Measurements from ENCODE around the gene GPC3. TPM values are rescaled to one million over a fixed set of nuclear protein-coding genes. Genes with fewer than 3 reads are reported as not detected.

The GPC3 gene
- total and polyA plus RNA-seq, 2 experiments from 2014 or later = 36.8 to 60.1 TPM

DNA sequence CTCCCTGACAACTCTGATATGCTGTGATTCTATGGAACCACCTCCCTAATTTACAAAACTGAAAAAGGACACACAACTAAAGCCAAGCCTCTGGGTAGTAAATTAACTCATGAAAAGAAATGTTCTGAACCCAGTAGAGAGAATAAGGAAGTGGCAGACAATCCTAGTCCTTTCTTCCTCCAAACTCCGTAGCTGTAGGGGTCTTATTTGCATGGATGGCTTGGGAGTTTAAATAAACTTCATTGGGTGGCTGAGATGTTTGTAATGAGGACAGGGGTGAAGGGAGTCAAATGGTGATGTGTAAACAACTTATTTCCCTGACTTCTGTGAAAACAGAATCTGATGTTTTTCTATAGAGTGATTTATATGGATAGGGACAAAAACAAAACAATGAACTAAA is 59.3 kb downstream of the GPC3 start:
- H3K4me1 ChIP-seq (ENCODE audit: insufficient read depth) = peaks cover 25% of the 10 kb centered on the region
- Mint-ChIP-seq H3K36me3 (ENCODE audit: low read depth) (no peaks in the 10 kb centered on the region), H3K9me3 (no peaks in the 10 kb centered on the region), H3K27me3 (ENCODE audit: insufficient read depth, low read depth, poor library complexity) (peaks cover 2% of the 10 kb centered on the region), H3K4me3 (no peak overlapping the region), H3K4me1 (peaks cover 43% of the 10 kb centered on the region), H3K27ac (peak overlapping the region; percentile 66)
- no peaks in the 10 kb centered on the region for H3K36me3 ChIP-seq (ENCODE audit: insufficient read depth)
- no peaks in the 10 kb centered on the region for H3K27me3 ChIP-seq (ENCODE audit: insufficient read depth)
- H3F3A ChIP-seq (replicated peaks; ENCODE audit: low read depth) = no peaks in the 10 kb centered on the region
- H3K9me2 ChIP-seq (ENCODE audit: insufficient read depth) = no peaks in the 10 kb centered on the region
- no peaks in the 10 kb centered on the region for H3K79me2 ChIP-seq (replicated peaks; ENCODE audit: insufficient read depth)
- peak overlapping the region; percentile 40; the same call in 1 of the 2 replicates for H3K27ac ChIP-seq (ENCODE audit: low read depth)
- H2AFZ ChIP-seq = no peak overlapping the region
- H3K4me2 ChIP-seq = peak overlapping the region; percentile 33; the same call in 1 of the 2 replicates
- 0 out of 2 replicates have a peak overlapping the region, but pooled peaks have one; percentile 27 for H3K4me3 ChIP-seq
- H4K20me1 ChIP-seq (replicated peaks; ENCODE audit: insufficient read depth) = no peaks in the 10 kb centered on the region
- no peak for TF ChIP-seq JUNB (IDR thresholded peaks at IDR 0.05; ENCODE audit: unreplicated experiment)
- no peak for TF ChIP-seq EZH2phosphoT487 (IDR thresholded peaks at IDR 0.05; ENCODE audit: unreplicated experiment)
- peak; percentile 21; the same call in 1 of the 2 replicates for TF ChIP-seq NANOG (IDR thresholded peaks at IDR 0.05; ENCODE audit: borderline replicate concordance)
- TF ChIP-seq, protein P1, sequence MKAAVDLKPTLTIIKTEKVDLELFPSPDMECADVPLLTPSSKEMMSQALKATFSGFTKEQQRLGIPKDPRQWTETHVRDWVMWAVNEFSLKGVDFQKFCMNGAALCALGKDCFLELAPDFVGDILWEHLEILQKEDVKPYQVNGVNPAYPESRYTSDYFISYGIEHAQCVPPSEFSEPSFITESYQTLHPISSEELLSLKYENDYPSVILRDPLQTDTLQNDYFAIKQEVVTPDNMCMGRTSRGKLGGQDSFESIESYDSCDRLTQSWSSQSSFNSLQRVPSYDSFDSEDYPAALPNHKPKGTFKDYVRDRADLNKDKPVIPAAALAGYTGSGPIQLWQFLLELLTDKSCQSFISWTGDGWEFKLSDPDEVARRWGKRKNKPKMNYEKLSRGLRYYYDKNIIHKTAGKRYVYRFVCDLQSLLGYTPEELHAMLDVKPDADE (IDR thresholded peaks at IDR 0.05) = no peak
- ATAC-seq (peak; percentile 57), DNase-seq (ENCODE audit: low spot score) (peak; percentile 10)

DNA sequence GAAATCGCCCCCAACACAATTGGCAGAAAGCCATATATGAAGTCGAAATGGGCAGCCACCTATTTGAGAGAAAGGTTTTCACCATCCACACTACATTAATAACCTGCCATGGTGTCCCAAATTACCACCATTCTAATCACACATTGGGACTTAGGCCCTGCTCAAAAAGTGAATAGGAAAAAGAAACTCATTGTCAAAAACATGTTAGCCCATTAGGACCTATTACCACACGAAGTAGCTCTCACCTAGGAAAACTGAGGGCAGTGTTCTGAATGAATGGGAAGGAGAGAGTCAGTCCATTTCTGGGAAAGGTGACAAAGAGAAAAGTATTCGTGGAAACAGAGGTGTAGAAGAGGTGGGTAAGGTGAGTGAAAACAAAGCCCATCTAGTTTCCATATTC is 60.8 kb downstream of the GPC3 start:
- Histone ChIP-seq H4K20me1 (replicated peaks; ENCODE audit: insufficient read depth) (no peaks in the 10 kb centered on the region), H3K79me2 (replicated peaks; ENCODE audit: insufficient read depth) (no peaks in the 10 kb centered on the region), H3K27ac (ENCODE audit: low read depth) (no peak overlapping the region), H3K36me3 (ENCODE audit: insufficient read depth) (no peaks in the 10 kb centered on the region), H3K4me2 (no peak overlapping the region), H3K4me3 (no peak overlapping the region), H3K9me2 (ENCODE audit: insufficient read depth) (no peaks in the 10 kb centered on the region), H3F3A (replicated peaks; ENCODE audit: low read depth) (no peaks in the 10 kb centered on the region), H2AFZ (no peak overlapping the region), H3K27me3 (ENCODE audit: insufficient read depth) (no peaks in the 10 kb centered on the region), H3K4me1 (ENCODE audit: insufficient read depth) (peaks cover 27% of the 10 kb centered on the region)
- Mint-ChIP-seq H3K27ac (no peak overlapping the region), H3K9me3 (no peaks in the 10 kb centered on the region), H3K4me1 (peaks cover 47% of the 10 kb centered on the region), H3K4me3 (no peak overlapping the region), H3K36me3 (ENCODE audit: low read depth) (no peaks in the 10 kb centered on the region), H3K27me3 (ENCODE audit: insufficient read depth, low read depth, poor library complexity) (peaks cover 2% of the 10 kb centered on the region)
- TF ChIP-seq ZNF114 (CRISPR knock-in tag; IDR thresholded peaks at IDR 0.05) (no peak), EZH2phosphoT487 (IDR thresholded peaks at IDR 0.05; ENCODE audit: unreplicated experiment) (no peak), ZNF462 (CRISPR knock-in tag; IDR thresholded peaks at IDR 0.05) (no peak), EZH2 (IDR thresholded peaks at IDR 0.05; ENCODE audit: low read depth, unreplicated experiment) (no peak), NANOG (IDR thresholded peaks at IDR 0.05; ENCODE audit: borderline replicate concordance) (no peak), CREB1 (CRISPR knock-in tag; IDR thresholded peaks at IDR 0.05; ENCODE audit: low read depth) (no peak), STAT1 (IDR thresholded peaks at IDR 0.05; ENCODE audit: unreplicated experiment) (no peak), POLR2AphosphoS5 (IDR thresholded peaks at IDR 0.05; ENCODE audit: low read depth) (no peak), JUNB (IDR thresholded peaks at IDR 0.05; ENCODE audit: unreplicated experiment) (no peak)
- TF ChIP-seq, protein P1 (IDR thresholded peaks at IDR 0.05) = no peak
- TF ChIP-seq, protein P2, sequence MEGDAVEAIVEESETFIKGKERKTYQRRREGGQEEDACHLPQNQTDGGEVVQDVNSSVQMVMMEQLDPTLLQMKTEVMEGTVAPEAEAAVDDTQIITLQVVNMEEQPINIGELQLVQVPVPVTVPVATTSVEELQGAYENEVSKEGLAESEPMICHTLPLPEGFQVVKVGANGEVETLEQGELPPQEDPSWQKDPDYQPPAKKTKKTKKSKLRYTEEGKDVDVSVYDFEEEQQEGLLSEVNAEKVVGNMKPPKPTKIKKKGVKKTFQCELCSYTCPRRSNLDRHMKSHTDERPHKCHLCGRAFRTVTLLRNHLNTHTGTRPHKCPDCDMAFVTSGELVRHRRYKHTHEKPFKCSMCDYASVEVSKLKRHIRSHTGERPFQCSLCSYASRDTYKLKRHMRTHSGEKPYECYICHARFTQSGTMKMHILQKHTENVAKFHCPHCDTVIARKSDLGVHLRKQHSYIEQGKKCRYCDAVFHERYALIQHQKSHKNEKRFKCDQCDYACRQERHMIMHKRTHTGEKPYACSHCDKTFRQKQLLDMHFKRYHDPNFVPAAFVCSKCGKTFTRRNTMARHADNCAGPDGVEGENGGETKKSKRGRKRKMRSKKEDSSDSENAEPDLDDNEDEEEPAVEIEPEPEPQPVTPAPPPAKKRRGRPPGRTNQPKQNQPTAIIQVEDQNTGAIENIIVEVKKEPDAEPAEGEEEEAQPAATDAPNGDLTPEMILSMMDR (conservative IDR thresholded peaks at IDR 0.05; ENCODE audit: low read depth in 2 of 2) = no peak
- ATAC-seq (no peak), DNase-seq (ENCODE audit: low spot score) (no peak)

Measured in GM23338 (cell line).